HG03442 (cell line): ENCODE measurements around the gene NOSTRIN.
"Not testable (repeated sequence)": the region's sequence is repeated elsewhere in the genome, so short reads cannot be mapped to it uniquely, and the experiment has no call there.

Experiments
- ATAC-seq: cut with Tn5 transposase; IDR thresholded peaks from one replicate; pipeline ENCODE4 v1.9.1; 2021; ENCODE audit warnings: mild to moderate bottlenecking, moderate library complexity; ENCODE audit not compliant: unreplicated experiment

NOSTRIN gene

GRCh38 chr2:168870824-168871223 lies 68.4 kb downstream of the NOSTRIN start:
- not testable (repeated sequence) for ATAC-seq

- ATAC-seq: no peak
Measured at GRCh38 chr2:168874368-168875054, 72.1 kb downstream of the NOSTRIN start.

GRCh38 chr2:168882163-168882562 lies 79.7 kb downstream of the NOSTRIN start:
- not testable (repeated sequence) for ATAC-seq

- no peak for ATAC-seq
Measured at GRCh38 chr2:168884975-168885374, 82.5 kb downstream of the NOSTRIN start.

GRCh38 chr2:168889635-168890005 lies 87.2 kb downstream of the NOSTRIN start:
- ATAC-seq: no peak

- peak; percentile 100 for ATAC-seq
Measured at GRCh38 chr2:168890006-168890782, 87.8 kb downstream of the NOSTRIN start, which contains the start of gene SPC25. SPC25 (minus strand) TSS chr2:168890430; CDS start chr2:168889519, 911 bp downstream.

- ATAC-seq: no peak
Measured at GRCh38 chr2:168892327-168892726, 89.9 kb downstream of the NOSTRIN start.

- ATAC-seq: no peak
Measured at GRCh38 chr2:168894101-168894500, 91.7 kb downstream of the NOSTRIN start.

GRCh38 chr2:168894720-168895119 lies 92.3 kb downstream of the NOSTRIN start:
- ATAC-seq: no peak

- no peak for ATAC-seq
Measured at GRCh38 chr2:168895771-168896170, 93.3 kb downstream of the NOSTRIN start.

GRCh38 chr2:168896783-168897182 lies 94.3 kb downstream of the NOSTRIN start:
- no peak for ATAC-seq

- ATAC-seq: no peak
Measured at GRCh38 chr2:168897449-168897848, 95.0 kb downstream of the NOSTRIN start.

GRCh38 chr2:168901003-168901402 lies 98.6 kb downstream of the NOSTRIN start, which contains the start of gene G6PC2:
G6PC2 (plus strand) TSS chr2:168901291; CDS start chr2:168901332, 41 bp downstream.
- ATAC-seq: no peak

- no peak for ATAC-seq
Measured at GRCh38 chr2:168903888-168904287, 101.5 kb downstream of the NOSTRIN start.

- no peak for ATAC-seq
Measured at GRCh38 chr2:168904358-168904757, 101.9 kb downstream of the NOSTRIN start.

GRCh38 chr2:168907940-168908662 lies 105.7 kb downstream of the NOSTRIN start:
- no peak for ATAC-seq

GRCh38 chr2:168910330-168910729 lies 107.9 kb downstream of the NOSTRIN start:
- ATAC-seq: no peak

- no peak for ATAC-seq
Measured at GRCh38 chr2:168912466-168912865, 110.0 kb downstream of the NOSTRIN start.

GRCh38 chr2:168912901-168913369 lies 110.5 kb downstream of the NOSTRIN start:
- no peak for ATAC-seq

GRCh38 chr2:168913495-168913894 lies 111.1 kb downstream of the NOSTRIN start:
- ATAC-seq: no peak
